ENCODE data around the gene CNOT2.
"Not testable (repeated sequence)": the region's sequence is repeated elsewhere in the genome, so short reads cannot be mapped to it uniquely, and the experiment has no call there.

CNOT2 gene

GRCh38 chr12:70366581-70367257 lies 123.5 kb downstream of the CNOT2 start:
- DNase-seq: no peak

- DNase-seq: no peak
Observed at GRCh38 chr12:70367258-70368141, 124.3 kb downstream of the CNOT2 start.

- DNase-seq: no peak
Observed at GRCh38 chr12:70372881-70373280, 129.6 kb downstream of the CNOT2 start.

GRCh38 chr12:70379846-70380245 lies 136.6 kb downstream of the CNOT2 start:
- no peak for DNase-seq

GRCh38 chr12:70383484-70383883 lies 140.3 kb downstream of the CNOT2 start:
- DNase-seq: no peak

GRCh38 chr12:70383886-70384285 lies 140.7 kb downstream of the CNOT2 start:
- no peak for DNase-seq

GRCh38 chr12:70386771-70387170 lies 143.5 kb downstream of the CNOT2 start:
- no peak for DNase-seq

- no peak for DNase-seq
Observed at GRCh38 chr12:70389678-70390077, 146.4 kb downstream of the CNOT2 start.

GRCh38 chr12:70392631-70393030 lies 149.4 kb downstream of the CNOT2 start:
- DNase-seq: not testable (repeated sequence)

- no peak for DNase-seq
Observed at GRCh38 chr12:70393787-70394499, 150.7 kb downstream of the CNOT2 start.

GRCh38 chr12:70398002-70398401 lies 154.8 kb downstream of the CNOT2 start:
- DNase-seq: no peak

GRCh38 chr12:70398862-70399261 lies 155.6 kb downstream of the CNOT2 start:
- no peak for DNase-seq

GRCh38 chr12:70399311-70399710 lies 156.1 kb downstream of the CNOT2 start:
- no peak for DNase-seq

- DNase-seq: no peak
Observed at GRCh38 chr12:70400124-70400523, 156.9 kb downstream of the CNOT2 start.

GRCh38 chr12:70402597-70402996 lies 159.4 kb downstream of the CNOT2 start:
- DNase-seq: no peak

GRCh38 chr12:70403826-70404225 lies 160.6 kb downstream of the CNOT2 start:
- no peak for DNase-seq
